Measurements from ENCODE around the gene GDI1.

Gene GDI1

GRCh38 chrX:154464806-154465365 lies 27.9 kb downstream of the GDI1 start:
- DNase-seq = no peak

GRCh38 chrX:154465601-154466000 lies 28.6 kb downstream of the GDI1 start:
- no peak for DNase-seq

- no peak for DNase-seq
Measured at GRCh38 chrX:154466036-154466435, 29.1 kb downstream of the GDI1 start.

GRCh38 chrX:154466907-154467306 lies 30.0 kb downstream of the GDI1 start:
- no peak for DNase-seq

DNA sequence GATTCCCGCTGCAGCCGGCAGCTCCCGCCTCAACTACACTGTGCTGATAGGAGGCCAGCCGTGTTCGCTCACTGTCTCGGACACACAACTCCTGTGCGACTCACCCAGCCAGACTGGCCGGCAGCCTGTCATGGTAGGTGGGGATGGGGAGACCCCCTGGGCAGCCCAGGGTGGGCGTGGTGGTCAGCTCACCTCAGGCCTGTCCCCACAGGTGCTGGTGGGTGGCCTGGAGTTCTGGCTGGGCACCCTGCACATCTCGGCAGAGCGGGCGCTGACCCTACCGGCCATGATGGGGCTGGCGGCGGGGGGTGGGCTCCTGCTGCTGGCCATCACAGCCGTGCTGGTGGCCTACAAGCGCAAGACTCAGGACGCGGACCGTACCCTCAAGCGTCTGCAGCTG lies 30.6 kb downstream of the GDI1 start:
- no peak for DNase-seq

DNA sequence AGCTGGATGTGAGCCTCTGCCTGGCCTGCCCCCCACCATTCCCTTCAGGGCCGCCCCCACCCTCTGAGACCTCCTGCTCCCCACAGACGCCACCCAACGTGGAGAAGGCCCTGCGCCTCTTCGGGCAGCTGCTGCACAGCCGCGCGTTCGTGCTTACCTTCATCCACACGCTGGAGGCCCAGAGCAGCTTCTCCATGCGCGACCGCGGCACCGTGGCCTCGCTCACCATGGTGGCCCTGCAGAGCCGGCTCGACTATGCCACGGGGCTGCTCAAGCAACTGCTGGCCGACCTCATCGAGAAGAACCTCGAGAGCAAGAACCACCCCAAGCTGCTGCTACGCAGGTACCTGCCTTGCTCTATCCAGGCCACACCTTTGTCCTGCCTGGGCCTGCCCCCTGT lies 31.3 kb downstream of the GDI1 start:
- no peak for DNase-seq

DNA sequence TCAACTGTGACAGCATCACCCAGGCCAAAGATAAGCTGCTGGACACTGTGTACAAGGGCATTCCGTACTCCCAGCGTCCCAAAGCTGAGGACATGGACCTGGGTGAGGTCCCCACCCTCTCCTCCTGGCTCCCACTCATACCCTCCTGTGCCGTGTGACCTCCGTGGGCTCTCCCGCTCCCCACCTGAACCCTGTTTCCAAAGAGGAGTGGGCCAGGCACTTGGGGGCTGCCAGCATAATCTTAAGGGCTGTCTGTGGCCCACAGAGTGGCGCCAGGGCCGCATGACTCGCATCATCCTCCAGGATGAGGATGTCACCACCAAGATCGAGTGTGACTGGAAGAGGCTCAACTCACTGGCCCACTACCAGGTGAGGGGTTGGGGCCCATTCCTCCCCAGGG lies 32.2 kb downstream of the GDI1 start:
- no peak for DNase-seq

GRCh38 chrX:154469880-154470279 lies 32.9 kb downstream of the GDI1 start:
- no peak for DNase-seq

- DNase-seq = no peak
Measured at GRCh38 chrX:154470434-154470833, 33.5 kb downstream of the GDI1 start.

- no peak for DNase-seq
Measured at GRCh38 chrX:154470914-154471568, 34.1 kb downstream of the GDI1 start.

DNA sequence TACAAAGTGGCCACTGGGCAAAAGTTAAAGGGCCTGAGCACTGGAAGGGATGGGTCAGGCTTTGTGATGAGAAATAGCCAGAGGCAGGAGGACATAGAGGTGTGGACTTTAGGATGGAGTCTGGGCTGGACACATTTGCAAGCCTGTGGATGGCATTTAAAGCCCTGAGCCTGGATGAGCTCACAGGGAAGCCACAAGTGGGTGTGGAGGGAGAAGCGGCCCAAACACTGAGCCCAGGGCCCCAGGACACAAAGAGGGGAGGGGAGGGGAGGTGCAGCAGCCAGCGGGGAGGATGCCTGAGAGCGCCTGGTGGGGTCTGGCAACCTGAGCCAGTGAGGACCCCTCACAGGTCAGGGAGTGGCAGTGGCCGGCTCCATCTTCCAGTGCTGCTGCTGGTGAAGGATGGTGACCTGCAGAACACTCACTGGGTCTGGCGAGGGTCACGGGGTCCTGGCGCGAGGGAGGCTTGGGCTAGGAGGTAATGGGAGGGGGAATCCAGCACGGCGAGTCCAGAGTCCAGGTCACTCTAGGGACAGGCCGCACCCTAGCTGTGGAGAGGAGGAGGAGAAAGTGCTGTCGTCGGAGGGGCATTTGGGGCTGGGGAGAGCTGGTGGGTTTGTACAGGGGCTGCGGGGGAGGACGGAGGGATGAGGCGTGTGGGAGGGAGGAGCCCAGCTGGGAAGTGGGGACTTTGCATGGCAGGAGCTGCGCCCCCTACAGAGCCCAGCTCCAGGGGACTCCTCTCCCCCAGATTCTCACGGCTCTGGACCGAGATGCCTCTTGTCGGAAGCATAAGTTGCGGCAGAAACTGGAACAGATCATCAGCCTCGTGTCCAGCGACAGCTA lies 35.1 kb downstream of the GDI1 start:
- DNase-seq = no peak

- no peak for DNase-seq
Measured at GRCh38 chrX:154472685-154473632, 36.0 kb downstream of the GDI1 start.

DNA sequence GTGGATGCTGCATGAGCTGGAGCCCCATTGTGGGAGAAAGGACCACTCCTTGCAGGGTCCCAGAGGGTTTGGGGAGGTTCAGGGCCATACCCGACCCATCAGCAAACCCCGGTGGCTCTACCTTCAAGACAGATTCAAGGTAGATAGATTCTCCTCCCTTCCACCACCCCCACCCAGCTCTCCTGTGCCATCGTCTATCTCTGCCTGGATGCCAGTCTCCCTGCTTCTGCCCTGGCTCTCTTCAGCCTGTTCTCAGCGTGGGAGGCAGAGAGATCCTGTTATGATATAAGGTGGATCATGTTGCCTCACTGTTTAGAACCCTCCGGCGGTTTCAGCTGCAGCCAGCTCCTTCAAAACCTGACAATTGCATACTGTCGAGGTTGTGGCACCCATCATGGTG lies 36.7 kb downstream of the GDI1 start:
- DNase-seq = no peak

DNA sequence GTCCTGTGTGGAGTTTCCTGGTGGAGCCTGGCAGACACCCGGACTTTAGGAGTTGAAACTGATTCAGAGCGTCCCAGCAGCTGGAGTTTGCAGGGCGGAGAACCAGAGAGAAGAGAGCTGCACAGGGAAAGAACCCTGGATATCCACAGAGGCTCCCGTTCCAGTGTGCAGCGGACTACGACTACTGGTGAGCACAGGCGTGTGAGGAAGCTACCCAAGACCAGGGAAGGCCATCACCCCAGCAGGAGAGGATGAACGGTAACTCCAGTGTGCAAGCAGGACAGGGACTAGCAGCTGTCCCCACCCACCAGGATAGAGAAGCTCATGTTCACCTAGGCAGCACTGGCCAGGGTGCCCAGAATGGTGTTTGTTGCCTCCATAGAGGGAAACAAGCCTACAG lies 39.9 kb downstream of the GDI1 start:
- no peak for DNase-seq

DNA sequence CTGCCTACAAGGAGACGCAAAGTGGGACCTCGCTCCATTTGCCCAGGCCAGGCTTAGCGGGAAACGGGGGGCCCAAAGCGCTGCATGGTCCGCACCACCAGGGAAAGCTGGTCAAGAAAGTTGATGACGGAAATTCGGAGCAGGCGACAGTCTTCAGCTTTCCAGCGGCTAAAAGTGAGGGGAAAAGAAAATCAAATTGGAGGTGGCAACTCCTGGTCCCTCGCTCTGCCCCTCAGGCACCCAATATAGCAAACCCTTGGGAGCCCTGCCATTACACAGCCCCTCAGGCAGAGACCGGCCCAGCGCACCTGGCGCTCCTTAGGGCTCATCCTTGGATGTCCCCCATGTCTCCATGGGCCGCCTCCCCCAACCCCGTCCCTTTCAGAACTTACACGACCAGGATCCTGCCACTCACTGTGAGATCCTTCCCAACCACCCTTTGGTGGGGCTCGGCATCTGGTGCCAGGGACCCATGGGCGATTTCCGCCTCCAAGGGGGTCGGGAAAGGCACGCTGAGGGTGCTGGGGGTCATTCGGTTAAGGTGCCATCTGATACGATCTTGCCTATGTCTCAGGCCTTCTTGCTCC lies 41.0 kb downstream of the GDI1 start:
- no peak for DNase-seq

DNA sequence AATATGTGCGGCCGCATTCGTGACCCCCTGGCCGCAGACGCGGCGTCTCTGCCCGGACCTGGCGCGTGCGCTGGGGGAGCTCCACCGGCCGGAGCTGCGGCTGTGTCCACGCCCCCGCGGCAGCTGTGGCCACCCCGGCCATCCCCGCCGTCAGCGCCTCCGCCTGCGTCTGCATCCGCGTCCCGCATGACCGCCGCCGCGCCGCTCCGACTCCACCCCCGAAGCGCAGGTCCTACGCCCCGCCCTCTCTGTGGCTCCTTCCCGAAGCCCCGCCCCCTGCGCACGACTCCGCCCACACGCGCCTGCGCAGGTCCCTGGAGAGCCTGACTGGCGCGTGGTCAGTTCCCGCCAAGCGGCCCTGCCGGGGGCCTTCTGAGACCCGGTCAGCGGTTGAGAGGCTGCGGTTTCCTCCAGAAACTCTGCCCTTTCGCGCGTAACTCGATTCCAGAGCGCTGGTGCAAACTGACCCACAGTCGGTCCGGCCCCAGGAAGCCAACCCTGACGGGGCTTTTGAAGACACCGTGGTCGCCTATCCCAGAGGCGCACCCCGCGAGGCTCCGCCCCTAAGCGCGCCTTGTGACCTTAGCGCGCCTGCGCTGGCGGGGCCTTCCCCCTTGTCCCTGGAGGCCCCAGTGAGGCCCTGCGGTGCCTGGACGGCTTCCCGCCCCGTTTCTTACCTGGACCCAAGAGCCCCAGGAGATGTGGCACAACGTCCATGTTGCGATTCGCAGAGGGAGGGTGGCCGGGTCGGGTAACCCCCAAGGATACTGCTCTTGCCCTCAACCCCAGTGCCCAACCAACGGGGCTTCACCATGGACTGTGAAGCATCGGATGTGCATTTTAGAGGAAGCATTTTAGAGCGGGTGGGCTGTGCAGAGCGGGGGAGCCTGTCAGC lies 42.0 kb downstream of the GDI1 start, which contains the start of gene LAGE3:
Gene LAGE3 (minus strand): TSS at position 554 of the 895 bp plus-strand sequence. CDS start 366 bp downstream, at position 188.
- DNase-seq = peak; percentile 96

GRCh38 chrX:154481195-154481594 lies 44.2 kb downstream of the GDI1 start:
- DNase-seq = no peak

DNA sequence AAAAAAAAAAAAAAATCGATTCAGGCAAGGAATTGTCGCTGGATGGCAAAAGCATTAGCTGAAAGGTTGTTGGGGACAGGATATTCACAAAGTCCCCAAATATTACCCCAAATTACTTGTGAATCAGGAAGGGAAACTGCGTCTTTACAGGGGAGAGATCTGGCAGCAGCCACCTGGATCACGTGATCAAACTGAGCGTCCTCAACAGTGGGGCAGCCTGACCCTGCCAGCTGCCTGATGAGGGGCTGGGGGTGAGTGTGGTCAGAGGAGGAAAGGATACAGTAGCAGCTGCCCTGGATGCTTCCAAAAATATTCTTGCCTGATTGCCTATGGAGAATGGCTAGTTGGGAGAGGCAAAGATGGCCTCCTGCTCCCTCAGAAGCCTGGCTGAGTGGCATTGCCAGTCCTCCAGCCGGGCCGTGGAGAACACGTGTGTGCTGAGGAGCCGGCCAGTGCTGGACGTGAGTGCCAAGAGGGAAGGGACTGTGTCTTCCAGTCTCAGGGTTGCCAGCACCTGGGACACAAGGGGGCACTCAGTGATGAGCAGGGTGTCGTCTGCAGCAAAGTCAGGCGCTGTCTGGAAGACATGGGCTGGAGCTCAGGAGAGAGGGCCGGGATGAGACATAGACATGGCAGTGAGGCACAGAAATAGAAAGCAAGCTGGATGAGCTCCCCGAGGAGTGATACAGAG lies 45.1 kb downstream of the GDI1 start:
- DNase-seq = no peak

DNA sequence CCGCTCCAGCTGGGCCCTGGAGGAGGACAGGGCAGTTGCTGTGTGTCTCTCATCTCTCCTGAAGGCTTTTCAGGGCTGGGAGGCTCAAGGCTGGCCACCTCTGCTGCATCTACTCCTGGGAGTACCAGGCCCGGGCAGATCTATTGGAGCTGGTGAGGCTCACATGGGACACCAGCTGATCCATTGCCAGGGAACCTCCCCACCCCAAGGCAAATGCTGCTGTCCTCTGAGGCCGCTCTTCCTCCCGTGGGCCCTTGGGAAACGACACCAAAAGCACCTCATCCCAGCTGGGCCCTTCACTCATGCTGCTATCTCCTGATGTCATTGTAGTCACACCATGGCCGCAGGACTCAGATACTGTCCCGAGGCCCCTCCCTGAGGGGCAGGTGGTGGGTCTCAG lies 45.8 kb downstream of the GDI1 start:
- no peak for DNase-seq

DNA sequence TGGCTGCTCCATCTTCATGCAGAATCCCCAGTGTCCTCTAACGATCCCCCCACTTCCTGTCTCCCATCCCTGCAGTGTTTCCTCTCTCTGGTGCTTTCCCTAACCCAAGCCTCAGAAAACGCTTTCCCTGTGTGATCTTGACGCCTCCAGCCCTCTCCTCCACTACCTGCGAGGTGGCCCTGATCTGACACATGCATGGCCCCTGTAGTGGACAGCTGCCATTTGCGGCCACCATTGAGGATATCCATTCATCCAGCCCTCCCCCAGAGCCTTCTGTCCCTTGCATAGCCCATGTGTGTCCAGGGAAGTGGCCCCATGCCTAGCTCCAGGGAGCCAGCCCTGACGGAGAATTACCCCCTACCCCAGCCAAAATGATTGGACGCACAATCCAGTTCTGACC lies 46.4 kb downstream of the GDI1 start:
- no peak for DNase-seq
